Kidney epithelial cell (primary cell): ENCODE measurements around the gene DNASE1L3. TPM values are rescaled to one million over a fixed set of nuclear protein-coding genes. Genes with fewer than 3 reads are reported as not detected.

Experiments used
- DNase-seq: peaks from one replicate; pipeline ENCODE4 v3.0.0-alpha.2; 2010; ENCODE audit warnings: low read depth
- H3K27me3 ChIP-seq: 2 replicates; pipeline ENCODE4 v1.6.0; 2011; ENCODE audit warnings: low read length; ENCODE audit not compliant: control insufficient read depth, insufficient read depth
- H3K36me3 ChIP-seq: 2 replicates; pipeline ENCODE4 v1.5.1; 2011; ENCODE audit warnings: low read length; ENCODE audit not compliant: control insufficient read depth, insufficient read depth
- H3K4me3 ChIP-seq: 2 replicates; pipeline ENCODE4 v1.5.1; 2011; ENCODE audit warnings: low read depth, mild to moderate bottlenecking, control low read depth, low read length
- total RNA-seq: library from RNA; depleted of rRNA; stranded (reverse); fragments of >200 nt; gene quantifications from 2 replicates; pipeline ENCODE4 v1.2.3, GENCODE V29; 2015
- TF ChIP-seq, protein P1 (sequence below): IDR thresholded peaks from 2 replicates; pipeline ENCODE4 v1.5.1; 2011; ENCODE audit warnings: mild to moderate bottlenecking, moderate library complexity, low read length, control low read depth, inconsistent platforms; ENCODE audit not compliant: insufficient read depth, poor library complexity, severe bottlenecking

Gene DNASE1L3
- total RNA-seq, 1 donor from 2014 or later: not detected

DNA sequence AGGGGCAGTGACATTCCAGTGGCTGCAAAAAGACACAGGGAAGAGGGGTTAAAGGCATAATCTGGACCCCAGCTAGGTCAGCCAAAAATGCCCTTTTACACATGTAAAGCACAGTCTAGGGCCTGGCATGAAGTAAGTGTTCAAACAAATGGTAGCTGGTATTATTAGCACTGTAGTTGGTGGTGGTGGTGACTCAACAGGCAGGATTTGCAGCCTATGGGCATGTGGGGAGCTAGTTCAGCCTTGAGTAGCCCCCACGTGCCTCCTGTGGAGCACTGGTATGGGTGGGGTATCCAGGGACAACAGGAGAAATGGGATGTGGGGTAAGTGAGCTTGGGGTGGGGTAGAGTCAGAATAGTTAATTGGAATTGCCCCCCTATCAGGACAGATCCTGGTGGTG lies 27.6 kb downstream of the DNASE1L3 start:
- TF ChIP-seq, protein P1, sequence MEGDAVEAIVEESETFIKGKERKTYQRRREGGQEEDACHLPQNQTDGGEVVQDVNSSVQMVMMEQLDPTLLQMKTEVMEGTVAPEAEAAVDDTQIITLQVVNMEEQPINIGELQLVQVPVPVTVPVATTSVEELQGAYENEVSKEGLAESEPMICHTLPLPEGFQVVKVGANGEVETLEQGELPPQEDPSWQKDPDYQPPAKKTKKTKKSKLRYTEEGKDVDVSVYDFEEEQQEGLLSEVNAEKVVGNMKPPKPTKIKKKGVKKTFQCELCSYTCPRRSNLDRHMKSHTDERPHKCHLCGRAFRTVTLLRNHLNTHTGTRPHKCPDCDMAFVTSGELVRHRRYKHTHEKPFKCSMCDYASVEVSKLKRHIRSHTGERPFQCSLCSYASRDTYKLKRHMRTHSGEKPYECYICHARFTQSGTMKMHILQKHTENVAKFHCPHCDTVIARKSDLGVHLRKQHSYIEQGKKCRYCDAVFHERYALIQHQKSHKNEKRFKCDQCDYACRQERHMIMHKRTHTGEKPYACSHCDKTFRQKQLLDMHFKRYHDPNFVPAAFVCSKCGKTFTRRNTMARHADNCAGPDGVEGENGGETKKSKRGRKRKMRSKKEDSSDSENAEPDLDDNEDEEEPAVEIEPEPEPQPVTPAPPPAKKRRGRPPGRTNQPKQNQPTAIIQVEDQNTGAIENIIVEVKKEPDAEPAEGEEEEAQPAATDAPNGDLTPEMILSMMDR: no peak
- H3K36me3 ChIP-seq: no peaks in the 10 kb centered on the region
- DNase-seq: no peak
- no peak overlapping the region for H3K4me3 ChIP-seq
- H3K27me3 ChIP-seq: no peaks in the 10 kb centered on the region

DNA sequence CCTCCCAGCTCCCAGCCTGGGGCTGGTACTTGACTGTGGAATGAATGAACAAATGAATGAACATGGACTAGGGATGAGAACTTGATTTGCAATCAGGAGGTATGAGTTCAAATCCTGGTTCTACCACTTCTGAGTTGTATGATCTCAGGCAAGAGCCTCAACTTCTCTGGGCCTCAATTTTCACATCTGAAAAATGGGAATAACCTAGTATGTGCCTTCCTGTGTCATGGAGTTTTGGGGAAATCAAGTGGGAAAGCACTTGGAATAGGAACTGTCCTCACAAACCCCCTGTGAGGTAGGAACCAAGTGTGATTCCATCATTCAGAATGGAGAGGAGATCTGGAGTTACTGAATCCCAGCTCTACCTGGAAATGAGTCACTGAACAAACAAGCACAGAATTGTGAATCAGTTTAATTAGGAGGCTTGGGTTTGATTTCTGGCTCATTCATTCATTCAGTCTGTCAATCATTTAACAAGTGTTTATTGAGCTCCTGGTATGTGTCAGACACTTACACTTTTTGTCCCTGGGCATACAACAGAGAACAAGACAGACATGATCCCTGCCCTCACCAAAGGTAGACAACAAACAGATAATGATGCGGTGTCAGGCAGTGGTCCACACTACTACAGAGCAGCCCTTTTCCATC lies 29.7 kb downstream of the DNASE1L3 start:
- TF ChIP-seq, protein P1: no peak
- no peak for DNase-seq
- H3K36me3 ChIP-seq: no peaks in the 10 kb centered on the region
- H3K27me3 ChIP-seq: no peaks in the 10 kb centered on the region
- no peak overlapping the region for H3K4me3 ChIP-seq

DNA sequence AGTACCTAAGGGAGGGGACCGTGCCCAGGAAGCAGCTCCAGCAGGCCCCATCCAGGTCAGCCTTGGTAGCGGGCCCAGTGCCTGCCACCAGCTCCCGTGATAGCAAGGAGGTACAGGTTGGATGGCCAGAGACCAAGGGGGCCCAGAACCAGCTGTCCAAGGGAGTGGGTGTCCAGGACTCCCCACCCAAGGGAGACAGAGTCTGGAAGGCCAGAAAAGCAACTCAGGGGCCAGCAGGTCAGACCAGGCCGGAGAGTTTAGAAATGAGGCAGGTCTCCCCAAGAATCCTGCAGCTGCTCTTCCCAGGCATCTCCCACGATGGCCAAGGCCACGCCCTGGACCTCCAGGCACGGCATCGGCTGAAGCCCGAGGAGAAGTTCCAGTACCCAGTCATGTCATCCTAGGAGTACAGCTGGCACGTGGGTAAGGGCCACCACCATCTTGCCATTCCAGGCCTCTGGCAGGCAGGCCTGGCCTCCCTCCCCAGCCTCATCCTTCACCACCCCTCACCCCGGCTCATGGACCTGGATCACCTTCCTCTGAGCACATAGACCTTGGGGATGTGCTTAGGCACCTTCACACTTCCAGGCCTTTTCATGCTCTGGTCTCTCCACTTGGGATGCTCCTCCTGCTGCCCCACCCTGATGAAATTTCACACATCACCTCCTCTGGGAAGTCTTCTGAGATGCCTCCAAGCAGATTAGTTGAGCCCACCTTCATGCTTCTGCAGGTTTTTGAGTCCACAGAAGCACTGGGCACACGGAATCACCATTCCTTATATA lies 30.5 kb downstream of the DNASE1L3 start:
- no peak overlapping the region for H3K4me3 ChIP-seq
- TF ChIP-seq, protein P1: no peak
- no peaks in the 10 kb centered on the region for H3K36me3 ChIP-seq
- DNase-seq: no peak
- H3K27me3 ChIP-seq: no peaks in the 10 kb centered on the region

DNA sequence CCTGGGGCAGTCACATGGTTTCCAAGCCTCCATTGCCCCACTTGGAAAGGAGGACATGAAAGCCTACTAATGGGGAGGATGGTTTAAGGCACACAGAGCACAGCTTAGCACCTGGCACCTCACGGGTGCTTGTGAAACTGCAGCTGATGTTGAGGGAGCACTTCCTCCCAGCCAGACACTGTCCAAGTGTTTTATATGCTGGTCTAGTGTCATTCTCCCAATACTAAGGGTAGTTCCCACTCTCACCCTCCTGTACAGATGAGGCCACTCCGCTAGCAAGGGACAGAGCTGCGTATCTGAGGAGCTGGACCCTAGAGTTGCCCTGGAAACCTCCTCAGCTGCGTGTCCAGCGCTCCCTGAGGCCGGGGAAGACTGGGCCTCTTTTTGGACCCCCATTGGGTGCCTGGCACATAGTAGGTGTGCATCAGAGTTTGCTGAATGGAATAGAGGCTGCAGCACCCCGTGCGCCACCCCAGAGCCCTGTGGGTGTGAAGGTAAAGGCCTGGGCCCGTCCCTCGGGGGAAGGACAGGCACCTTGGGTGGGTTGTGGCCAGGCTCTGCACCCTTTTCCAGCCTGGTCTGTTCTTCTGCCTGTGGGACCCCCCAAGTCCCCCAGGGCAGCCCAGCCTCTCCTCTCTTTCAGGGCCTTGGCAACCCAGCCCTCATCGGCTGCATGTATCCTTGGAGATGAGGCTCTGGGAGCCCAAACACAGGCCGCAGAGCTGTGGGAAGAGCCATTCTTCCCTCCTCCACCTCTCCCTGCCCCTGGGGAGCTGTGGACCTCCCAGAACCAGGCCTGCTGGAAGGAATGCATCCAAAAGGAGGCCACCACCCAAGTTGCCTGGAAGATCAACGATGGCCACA lies 31.3 kb downstream of the DNASE1L3 start:
- no peak for DNase-seq
- TF ChIP-seq, protein P1: no peak
- Histone ChIP-seq H3K27me3 (no peaks in the 10 kb centered on the region), H3K4me3 (no peak overlapping the region), H3K36me3 (no peaks in the 10 kb centered on the region)

DNA sequence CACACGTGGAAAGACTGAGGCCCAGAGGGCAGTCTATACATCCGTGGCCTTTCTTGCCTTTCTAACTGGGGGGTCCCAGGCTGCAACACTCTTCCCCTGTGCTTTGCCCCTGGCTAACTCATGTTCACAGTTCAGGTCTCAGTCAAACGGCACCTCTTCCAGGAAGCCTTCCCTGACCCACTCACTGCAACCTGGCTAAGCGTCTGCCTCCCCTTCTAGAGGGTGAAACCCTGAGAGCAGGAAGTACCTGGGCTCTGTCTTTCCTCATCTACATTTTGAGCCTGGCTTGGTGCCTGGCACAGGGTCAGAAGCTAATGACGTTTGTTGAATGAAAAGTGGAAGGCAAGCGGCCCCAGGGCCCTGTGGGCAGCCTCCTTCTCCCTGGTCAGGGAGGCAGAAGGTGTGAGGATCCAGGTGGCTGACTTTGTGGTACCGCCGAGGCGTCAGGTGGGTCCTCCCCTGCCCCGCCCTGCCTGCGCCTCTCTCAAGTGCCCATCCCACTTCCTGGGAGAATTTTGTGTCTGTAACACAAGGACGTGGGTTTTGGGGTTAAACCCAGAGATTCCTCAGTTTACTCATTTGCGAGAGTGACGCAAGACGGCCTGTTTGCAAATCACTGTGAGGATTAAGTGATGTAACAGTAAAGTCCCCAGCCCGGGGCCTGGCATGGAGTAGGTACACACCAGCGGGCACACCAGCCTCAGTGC lies 32.1 kb downstream of the DNASE1L3 start:
- H3K36me3 ChIP-seq: no peaks in the 10 kb centered on the region
- H3K4me3 ChIP-seq: no peak overlapping the region

More for the DNA sequence above, 32.1 kb downstream of the DNASE1L3 start:
- TF ChIP-seq, protein P1: no peak
- no peaks in the 10 kb centered on the region for H3K27me3 ChIP-seq
- DNase-seq: no peak
